Neural cell (in vitro differentiated cells): ENCODE results near the gene SLC38A1. TPM values are rescaled to one million over a fixed set of nuclear protein-coding genes. Genes with fewer than 3 reads are reported as not detected.

Experiments used
- H2AFZ ChIP-seq: fragments of 200-600, 300-800 bp; sonication (generic), shearing (Covaris generic); 2 replicates; pipeline ENCODE4 v1.6.0; 2014; ENCODE audit warnings: low read depth, mild to moderate bottlenecking, antibody characterized with exemption, low read length, moderate library complexity
- H3F3A ChIP-seq: fragments of 200-600 bp; shearing (Covaris generic); 2 replicates; pipeline ENCODE4 v1.6.1; 2016; ENCODE audit warnings: mild to moderate bottlenecking, moderate library complexity, mixed read lengths, antibody characterized with exemption, low read length; ENCODE audit not compliant: insufficient read depth, poor library complexity, severe bottlenecking
- H3K27ac ChIP-seq: fragments of 200-600, 300-800 bp; sonication (generic), shearing (Covaris generic); 2 replicates; pipeline ENCODE4 v1.5.1; 2014; ENCODE audit warnings: mild to moderate bottlenecking, low read length, moderate library complexity
- H3K27me3 ChIP-seq: fragments of 300-800, 200-600 bp; sonication (generic), shearing (Covaris generic); 2 replicates; pipeline ENCODE4 v1.6.0; 2014; ENCODE audit warnings: mild to moderate bottlenecking, low read depth, low read length, moderate library complexity; ENCODE audit not compliant: insufficient read depth
- H3K36me3 ChIP-seq: fragments of 300-800, 200-600 bp; sonication (generic), shearing (Covaris generic); 2 replicates; pipeline ENCODE4 v1.5.1; 2014; ENCODE audit warnings: mild to moderate bottlenecking, antibody characterized with exemption, low read length, moderate library complexity; ENCODE audit not compliant: insufficient read depth
- H3K4me2 ChIP-seq: fragments of 300-800, 200-600 bp; sonication (generic), shearing (Covaris generic); 2 replicates; pipeline ENCODE4 v1.6.0; 2014; ENCODE audit warnings: mild to moderate bottlenecking, low read length
- H3K4me3 ChIP-seq: fragments of 300-800, 200-600 bp; sonication (generic), shearing (Covaris generic); 2 replicates; pipeline ENCODE4 v1.5.1; 2014; ENCODE audit warnings: mild to moderate bottlenecking, low read length, moderate library complexity
- H3K79me2 ChIP-seq: fragments of 200-600 bp; shearing (Covaris generic); replicated peaks from 2 replicates; pipeline ENCODE4 v1.6.0; 2014; ENCODE audit warnings: mild to moderate bottlenecking, low read length, moderate library complexity; ENCODE audit not compliant: insufficient read depth
- H3K9ac ChIP-seq: fragments of 300-800, 200-600 bp; sonication (generic), shearing (Covaris generic); 2 replicates; pipeline ENCODE4 v1.6.1; 2016; ENCODE audit warnings: mild to moderate bottlenecking, low read length, mixed read lengths
- H3K9me2 ChIP-seq: fragments of 200-600 bp; shearing (Covaris generic); 2 replicates; pipeline ENCODE4 v1.6.1; 2016; ENCODE audit warnings: mild to moderate bottlenecking, low read length, mixed read lengths; ENCODE audit not compliant: insufficient read depth
- H3K9me3 ChIP-seq: fragments of 200-600, 300-800 bp; sonication (generic), shearing (Covaris generic); 2 replicates; pipeline ENCODE4 v1.6.1; 2016; ENCODE audit warnings: mild to moderate bottlenecking, mixed run types, low read length, moderate library complexity, mixed read lengths
- H4K20me1 ChIP-seq: fragments of 200-600 bp; shearing (Covaris generic); 2 replicates; pipeline ENCODE4 v1.6.1; 2016; ENCODE audit warnings: mild to moderate bottlenecking, mixed run types; ENCODE audit not compliant: insufficient read depth
- CTCF ChIP-seq: fragments of 450-650 bp; IDR thresholded peaks from 2 replicates; pipeline ENCODE4 v1.5.1; 2014; ENCODE audit warnings: antibody characterized with exemption, mild to moderate bottlenecking, moderate library complexity; ENCODE audit not compliant: poor library complexity, severe bottlenecking
- EP300 ChIP-seq: fragments of 450-650 bp; conservative IDR thresholded peaks from 2 replicates; pipeline ENCODE4 v1.6.1; 2014; ENCODE audit warnings: antibody characterized with exemption, mild to moderate bottlenecking, moderate library complexity; ENCODE audit not compliant: poor library complexity, severe bottlenecking
- EZH2 ChIP-seq: fragments of 200-600, 300-800 bp; shearing (Covaris generic), sonication (generic); IDR thresholded peaks from 2 replicates; pipeline ENCODE4 v1.6.1; 2014; ENCODE audit warnings: antibody characterized with exemption, low read length, borderline replicate concordance, mild to moderate bottlenecking; ENCODE audit not compliant: insufficient read depth, poor library complexity, severe bottlenecking
- MXI1 ChIP-seq: fragments of 450-650 bp; conservative IDR thresholded peaks from 2 replicates; pipeline ENCODE4 v1.6.1; 2014; ENCODE audit warnings: antibody characterized with exemption, mild to moderate bottlenecking; ENCODE audit not compliant: poor library complexity, severe bottlenecking
- POLR2AphosphoS5 ChIP-seq: IDR thresholded peaks from 2 replicates; pipeline ENCODE4 v1.6.1; 2012
- RAD21 ChIP-seq: fragments of 450-650 bp; conservative IDR thresholded peaks from 2 replicates; pipeline ENCODE4 v1.6.1; 2014; ENCODE audit warnings: antibody characterized with exemption, mild to moderate bottlenecking, moderate library complexity
- REST ChIP-seq: IDR thresholded peaks from 2 replicates; pipeline ENCODE4 v1.6.1; 2012; ENCODE audit warnings: borderline replicate concordance
- SMC3 ChIP-seq: fragments of 450-650 bp; conservative IDR thresholded peaks from 2 replicates; pipeline ENCODE4 v1.6.1; 2014; ENCODE audit warnings: antibody characterized with exemption, mild to moderate bottlenecking, moderate library complexity; ENCODE audit not compliant: poor library complexity
- TAF1 ChIP-seq: IDR thresholded peaks from 2 replicates; pipeline ENCODE4 v1.6.1; 2012; ENCODE audit warnings: low read depth
- polyA plus RNA-seq: library from polyadenylated mRNA; depleted of rRNA; stranded (reverse); fragments of >200 nt; gene quantifications from 2 replicates; pipeline ENCODE4 v1.2.3, GENCODE V29; 2014

SLC38A1 gene
- polyA plus RNA-seq, 1 donor from 2014 or later: 124 TPM

- Histone ChIP-seq H3K4me2 (peak overlapping the region; percentile 52), H3K27me3 (no peaks in the 10 kb centered on the region), H3K4me3 (peak overlapping the region; percentile 84), H3F3A (no peaks in the 10 kb centered on the region), H3K79me2 (peaks cover 52% of the 10 kb centered on the region), H3K9me3 (no peaks in the 10 kb centered on the region), H3K9ac (peak overlapping the region; percentile 97), H2AFZ (peak overlapping the region; percentile 90), H3K27ac (peak overlapping the region; percentile 94), H4K20me1 (no peaks in the 10 kb centered on the region), H3K36me3 (no peaks in the 10 kb centered on the region), H3K9me2 (no peaks in the 10 kb centered on the region)
- TF ChIP-seq POLR2AphosphoS5: peak; percentile 43
- no peak for TF ChIP-seq TAF1
Measured at GRCh38 chr12:46269429-46270241, 792 bp upstream of the SLC38A1 start.

- Histone ChIP-seq H3K9me2 (no peaks in the 10 kb centered on the region), H3K9ac (peak overlapping the region; percentile 97), H3K4me3 (peak overlapping the region; percentile 84), H3K4me2 (no peak overlapping the region), H3K9me3 (no peaks in the 10 kb centered on the region), H3K27ac (peak overlapping the region; percentile 94), H3K36me3 (no peaks in the 10 kb centered on the region), H3F3A (no peaks in the 10 kb centered on the region), H3K79me2 (peaks cover 68% of the 10 kb centered on the region), H3K27me3 (no peaks in the 10 kb centered on the region), H4K20me1 (peaks cover 5% of the 10 kb centered on the region), H2AFZ (peak overlapping the region; percentile 90)
- TF ChIP-seq EP300 (no peak), CTCF (no peak), EZH2 (no peak), REST (no peak), RAD21 (no peak), POLR2AphosphoS5 (no peak), SMC3 (no peak), TAF1 (no peak), MXI1 (no peak)
Measured at GRCh38 chr12:46267825-46268582, 839 bp downstream of the SLC38A1 start.
